ENCODE results near the gene RBP3.

- no peak for TF ChIP-seq CTCF (IDR thresholded peaks at IDR 0.05 in 8 of 11, conservative IDR thresholded peaks at IDR 0.05 in 3 of 11)
- TF ChIP-seq POLR2A (IDR thresholded peaks at IDR 0.05), result no peak
Observed at GRCh38 chr10:47332371-47332770, 15.8 kb upstream of the RBP3 start.
